PFSK-1 (cell line): ENCODE data around the gene CLSTN1.

Experiments used
- FOXP2 ChIP-seq: optimal IDR thresholded peaks from 2 replicates; pipeline ENCODE3; 2011; ENCODE audit warnings: borderline replicate concordance, control low read depth, inconsistent platforms; ENCODE audit not compliant: insufficient read depth; ENCODE audit errors: extremely low read length, extremely low read depth
- POLR2AphosphoS5 ChIP-seq: IDR thresholded peaks from 2 replicates; pipeline ENCODE4 v1.6.1; 2012; ENCODE audit warnings: low read depth, mild to moderate bottlenecking, control low read depth, low read length, moderate library complexity
- REST ChIP-seq, 2 experiments: IDR thresholded peaks; 2 replicates each; pipeline versions ENCODE4 v1.6.1 to v1.8.0; 2011 to 2012; ENCODE audit warnings: low read depth in 2 of 2, low read length in 2 of 2, control low read depth in 1 of 2, inconsistent platforms in 1 of 2, mild to moderate bottlenecking in 1 of 2, moderate library complexity in 1 of 2; ENCODE audit not compliant: insufficient read depth in 1 of 2
- SIN3A ChIP-seq: IDR thresholded peaks from 2 replicates; pipeline ENCODE4 v1.6.1; 2012; ENCODE audit warnings: mild to moderate bottlenecking, low read length, moderate library complexity, borderline replicate concordance; ENCODE audit not compliant: insufficient read depth
- TAF1 ChIP-seq: IDR thresholded peaks from 2 replicates; pipeline ENCODE4 v1.6.1; 2012; ENCODE audit warnings: low read length, control low read depth, borderline replicate concordance; ENCODE audit not compliant: insufficient read depth

- no peak for TF ChIP-seq TAF1
- no peak for TF ChIP-seq REST (IDR thresholded peaks at IDR 0.05; ENCODE audit: insufficient read depth in 1 of 2, low read depth in 2 of 2, low read length in 2 of 2)
- TF ChIP-seq POLR2AphosphoS5: no peak
- TF ChIP-seq FOXP2: no peak
- TF ChIP-seq SIN3A: no peak
These were observed 86.1 kb downstream of the CLSTN1 start for GRCh38 chr1:9737671-9738070.
